Activated CD4-positive, alpha-beta T cell treated with anti-CD3 and anti-CD28 coated beads, Interleukin-2, Interleukin-4, amounts not matched to agents 100 ng/mL and 50 ng/mL, durations not matched to agents 16 hours and 8 hours (primary cell): ENCODE data around the gene MEF2C.
"Not testable (repeated sequence)": the region's sequence is repeated elsewhere in the genome, so short reads cannot be mapped to it uniquely, and the experiment has no call there.

Source experiments
- DNase-seq: peaks from one replicate; pipeline ENCODE4 v3.0.0-alpha.2; 2020; ENCODE audit warnings: low spot score

MEF2C gene

DNA sequence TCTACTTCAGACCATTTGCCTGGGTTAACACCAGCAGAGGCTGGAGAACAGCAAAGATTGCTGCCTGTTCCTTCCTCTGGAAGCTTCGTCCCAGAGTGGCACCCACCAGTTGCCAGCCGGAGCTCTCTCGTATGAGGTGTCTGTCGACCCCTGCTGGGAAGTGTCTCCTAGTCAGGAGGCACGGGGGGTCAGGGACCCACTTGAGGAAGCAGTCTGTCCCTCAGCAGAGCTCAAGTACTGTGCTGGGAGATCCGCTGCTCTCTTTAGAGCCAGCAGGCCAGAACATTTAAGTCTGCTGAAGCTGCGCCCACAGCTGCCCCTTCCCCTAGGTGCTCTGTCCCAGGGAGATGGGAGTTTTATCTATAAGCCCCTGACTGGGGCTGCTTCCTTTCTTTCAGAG lies 84.1 kb downstream of the MEF2C start:
- DNase-seq = not testable (repeated sequence)

- not testable (repeated sequence) for DNase-seq
Observed at GRCh38 chr5:88793797-88794196, 89.2 kb downstream of the MEF2C start.

GRCh38 chr5:88792144-88792840 lies 90.7 kb downstream of the MEF2C start:
- DNase-seq = no peak

GRCh38 chr5:88787856-88788255 lies 95.1 kb downstream of the MEF2C start:
- no peak for DNase-seq

DNA sequence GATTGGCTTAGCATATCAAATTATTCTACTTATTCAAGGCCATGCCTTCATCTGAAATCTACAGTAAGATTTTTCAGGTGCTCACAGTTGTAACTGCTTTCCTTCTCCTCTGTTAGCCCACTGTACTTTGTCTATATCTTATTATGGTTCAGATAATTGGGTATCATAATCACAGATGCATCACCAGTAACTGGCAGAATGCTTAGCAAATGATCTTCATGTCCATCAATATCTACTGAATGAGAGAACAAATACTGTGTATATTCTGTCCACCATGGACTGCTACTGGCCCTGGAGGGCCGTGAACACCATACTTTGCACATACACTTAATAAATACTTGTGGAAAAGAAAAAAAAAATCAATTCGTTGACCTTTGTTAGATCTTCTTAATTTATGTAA lies 96.2 kb downstream of the MEF2C start:
- no peak for DNase-seq

DNA sequence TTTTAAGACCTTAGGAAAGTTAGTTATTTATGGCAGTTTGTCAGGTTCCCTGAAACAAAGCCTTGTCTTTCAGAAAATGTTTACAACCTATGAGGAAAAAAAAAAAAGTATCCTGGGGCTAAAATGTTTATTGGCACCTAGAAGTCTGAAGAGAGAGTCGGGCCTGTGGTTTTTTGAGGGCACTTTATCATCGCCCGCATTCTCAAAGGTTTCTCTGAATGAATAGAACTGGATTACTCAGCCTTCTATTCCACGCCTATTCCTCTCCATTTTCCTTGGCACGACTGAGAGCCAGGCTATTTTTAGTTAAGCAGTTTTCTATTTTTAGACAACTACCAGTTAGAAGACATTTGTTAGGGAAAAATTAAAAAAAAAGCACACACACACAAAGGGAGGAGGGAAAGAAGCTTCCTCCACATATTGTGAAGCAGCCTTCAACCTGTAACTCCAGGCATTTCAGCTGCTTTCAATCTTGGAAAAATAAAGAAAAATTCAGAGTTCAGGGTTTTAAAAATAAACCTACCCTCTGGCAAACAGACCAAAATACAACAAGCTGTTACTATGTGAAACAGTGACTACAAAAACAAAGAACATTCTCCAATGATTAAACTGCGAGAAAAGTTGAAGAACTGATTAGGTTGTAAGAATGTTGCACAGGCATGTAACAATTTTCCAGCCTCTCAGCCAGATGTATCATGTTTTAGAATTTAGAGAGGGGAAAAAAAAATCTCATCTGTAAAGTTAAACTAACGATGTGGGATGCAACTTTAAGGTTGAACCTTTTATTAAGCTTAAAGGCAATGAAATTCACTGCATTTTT lies 97.0 kb downstream of the MEF2C start:
- peak; percentile 41 for DNase-seq

DNA sequence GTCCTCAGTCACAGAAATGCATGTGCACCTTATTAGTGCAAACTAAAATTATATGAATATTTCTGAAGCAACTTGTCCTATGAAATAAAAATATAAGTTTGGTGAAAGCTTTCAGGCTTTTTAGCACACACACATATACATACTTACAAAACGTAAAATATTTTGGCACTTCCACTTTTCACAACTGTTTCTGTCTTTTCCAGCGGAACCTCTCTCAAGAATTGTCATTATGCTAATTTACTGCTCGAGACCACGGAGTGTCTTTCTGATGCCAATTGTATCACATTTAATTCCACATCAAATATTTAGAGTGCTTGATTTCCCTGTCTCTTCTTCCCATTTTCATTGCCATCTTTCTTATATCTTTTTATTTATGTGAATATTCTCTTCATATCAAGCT lies 100.4 kb downstream of the MEF2C start:
- no peak for DNase-seq

- no peak for DNase-seq
Observed at GRCh38 chr5:88780736-88781135, 102.2 kb downstream of the MEF2C start.

DNA sequence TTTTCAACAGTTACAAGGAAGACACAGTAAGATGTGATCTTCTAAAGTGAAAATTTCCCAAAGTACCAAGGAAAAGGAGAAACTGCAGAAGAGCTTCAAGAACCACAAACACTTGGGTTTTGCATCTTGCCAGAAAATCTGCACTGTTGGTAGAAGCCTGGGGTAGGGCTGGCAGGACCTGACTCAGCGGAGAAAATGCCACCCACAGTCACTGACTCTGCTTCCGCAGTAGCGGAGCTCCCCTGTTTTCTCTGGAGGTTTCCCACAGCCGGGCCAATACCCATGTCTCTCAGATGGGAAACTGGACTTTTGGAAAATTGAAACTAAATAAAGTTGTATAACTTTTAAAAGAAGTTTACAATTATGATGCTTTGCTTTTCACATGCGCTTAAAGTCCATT lies 104.2 kb downstream of the MEF2C start:
- no peak for DNase-seq

DNA sequence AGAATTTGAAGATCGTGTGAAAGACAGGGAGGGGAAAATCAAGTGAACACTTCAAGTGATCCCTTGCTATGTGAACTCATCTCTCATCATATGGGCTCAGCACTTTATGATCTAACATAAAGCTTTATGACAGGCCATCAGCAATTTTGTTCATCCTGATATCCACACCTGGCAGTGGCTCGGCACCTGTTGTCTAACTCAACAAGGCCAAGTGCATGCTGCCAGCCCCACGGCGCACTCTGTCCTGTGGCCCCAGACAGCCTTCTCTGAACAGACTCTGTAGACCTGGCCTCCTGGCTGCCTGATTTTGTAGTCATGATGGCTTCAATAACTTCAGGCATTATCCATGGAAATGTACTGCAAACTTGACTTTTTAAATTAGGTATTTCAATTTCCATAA lies 106.3 kb downstream of the MEF2C start:
- DNase-seq = no peak

GRCh38 chr5:88772831-88773230 lies 110.2 kb downstream of the MEF2C start:
- no peak for DNase-seq

DNA sequence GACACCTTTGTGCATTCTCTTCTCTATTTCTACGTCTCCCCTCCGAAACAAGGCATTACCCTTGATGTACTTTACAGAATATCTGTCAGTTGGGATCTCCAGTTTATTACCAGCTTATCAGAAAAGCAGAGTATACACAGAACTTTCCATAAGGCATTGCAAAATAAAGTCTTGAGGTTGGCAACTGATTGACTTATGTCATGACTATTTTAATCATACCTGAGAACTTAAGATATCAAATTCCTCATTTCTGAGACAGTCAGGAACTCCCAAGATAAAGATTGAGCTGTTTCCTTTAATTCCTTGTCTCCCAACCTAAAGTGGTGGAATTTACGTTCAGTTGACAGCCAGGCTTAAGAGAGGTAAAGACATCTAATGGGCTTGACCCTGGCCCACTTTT lies 110.9 kb downstream of the MEF2C start:
- DNase-seq = no peak

DNA sequence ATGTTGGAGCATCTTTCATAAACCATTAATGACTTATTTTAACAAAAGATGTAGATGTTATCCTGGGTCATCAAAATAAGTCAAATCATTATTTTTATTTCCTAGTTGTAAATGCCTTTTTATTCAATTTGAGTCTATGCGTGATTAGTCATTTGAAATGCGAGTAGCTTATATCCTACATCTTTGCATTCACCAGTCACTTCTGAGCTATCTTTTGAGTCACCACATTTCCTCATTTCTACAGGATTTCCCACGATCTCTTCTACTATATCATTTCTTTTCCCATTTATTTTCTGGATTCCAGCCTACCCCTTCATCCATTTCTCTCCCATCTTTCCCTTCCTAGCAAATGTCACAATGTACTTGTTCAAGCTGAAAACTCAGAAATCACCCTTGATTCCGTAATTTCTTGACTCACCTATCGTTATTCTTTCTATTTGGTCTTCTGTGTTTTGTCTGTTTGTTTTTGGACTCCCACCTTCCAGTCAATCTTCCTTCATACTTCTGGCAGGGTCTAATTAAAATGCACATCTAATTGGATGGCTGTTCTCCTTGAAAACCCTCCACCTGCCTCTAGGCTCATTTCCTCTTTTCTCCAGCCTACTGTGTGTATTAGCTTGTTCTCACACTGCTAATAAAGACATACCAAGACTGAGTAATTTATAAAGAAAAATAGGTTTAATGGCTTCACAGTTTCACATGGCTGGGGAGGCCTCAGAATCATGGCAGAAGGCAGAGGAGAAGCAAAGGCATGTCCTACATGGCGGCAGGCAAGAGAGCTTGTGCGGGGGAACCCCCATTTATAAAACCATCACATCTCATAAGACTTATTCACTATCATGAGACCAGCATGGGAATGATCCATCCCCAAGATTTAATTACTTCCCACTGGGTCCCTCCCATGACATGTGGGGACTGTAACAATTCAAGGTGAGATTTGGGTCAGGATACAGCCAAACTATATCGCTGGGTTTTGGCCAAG lies 112.4 kb downstream of the MEF2C start:
- no peak for DNase-seq

DNA sequence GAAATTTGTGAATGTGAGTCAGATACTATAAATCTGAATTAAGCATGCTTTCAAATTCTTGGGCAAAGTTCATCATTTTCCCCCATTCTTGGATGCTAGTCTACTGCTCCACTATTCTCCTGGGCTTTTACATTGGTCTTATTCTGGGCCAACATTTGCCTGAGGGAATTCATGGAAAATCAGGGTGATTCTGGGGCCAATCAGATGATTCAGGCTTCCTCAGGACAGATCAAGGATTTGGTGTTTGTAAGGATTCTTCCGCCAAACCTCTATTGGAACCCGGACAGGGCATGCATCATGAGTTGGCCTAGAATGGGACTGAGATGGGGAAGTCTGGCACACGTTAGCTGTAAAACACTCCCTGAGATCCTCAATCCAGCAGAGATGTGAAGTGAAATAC lies 113.8 kb downstream of the MEF2C start:
- no peak for DNase-seq

GRCh38 chr5:88768411-88768810 lies 114.6 kb downstream of the MEF2C start:
- DNase-seq = no peak

- no peak for DNase-seq
Observed at GRCh38 chr5:88765798-88766197, 117.2 kb downstream of the MEF2C start.

DNA sequence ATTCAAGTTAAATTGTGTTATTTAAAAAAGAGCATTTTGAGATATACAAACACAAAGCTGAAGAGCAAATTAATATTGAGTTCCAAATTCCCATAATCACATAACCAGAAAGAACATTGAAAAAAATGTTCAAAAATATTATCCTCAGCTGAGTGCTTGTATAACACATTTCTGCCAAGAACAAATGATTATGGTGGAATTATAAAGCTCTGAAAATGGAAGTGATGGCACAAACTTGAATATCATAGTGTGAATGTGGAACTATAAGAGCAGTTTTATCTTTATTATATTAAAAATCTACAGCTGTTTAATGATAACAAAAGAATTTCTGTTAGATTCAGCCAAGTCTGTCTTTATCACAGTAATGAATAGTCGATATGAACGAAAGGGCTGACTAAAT lies 117.8 kb downstream of the MEF2C start:
- DNase-seq = no peak

DNA sequence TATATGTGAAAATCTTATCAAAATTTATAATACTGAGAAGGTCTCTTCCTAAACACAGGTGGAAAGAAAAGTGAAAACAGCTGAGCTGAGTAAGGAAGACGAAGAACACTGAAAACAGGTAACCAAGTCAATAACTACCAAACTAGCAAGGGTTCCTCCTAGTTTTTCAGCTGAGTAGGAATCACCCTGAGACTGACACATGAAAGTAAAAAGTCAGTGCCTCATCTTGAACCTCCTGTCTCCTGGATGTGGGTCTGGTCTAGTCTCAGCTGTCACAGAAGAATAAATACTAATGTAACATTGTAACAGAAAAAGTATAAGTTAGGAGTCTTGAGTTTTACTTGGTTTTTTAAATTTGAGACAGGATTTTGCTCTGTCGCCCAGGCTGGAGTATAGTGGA lies 121.0 kb downstream of the MEF2C start:
- DNase-seq = no peak

- DNase-seq = no peak
Observed at GRCh38 chr5:88761269-88761850, 121.6 kb downstream of the MEF2C start.

GRCh38 chr5:88760527-88760926 lies 122.5 kb downstream of the MEF2C start:
- DNase-seq = no peak

DNA sequence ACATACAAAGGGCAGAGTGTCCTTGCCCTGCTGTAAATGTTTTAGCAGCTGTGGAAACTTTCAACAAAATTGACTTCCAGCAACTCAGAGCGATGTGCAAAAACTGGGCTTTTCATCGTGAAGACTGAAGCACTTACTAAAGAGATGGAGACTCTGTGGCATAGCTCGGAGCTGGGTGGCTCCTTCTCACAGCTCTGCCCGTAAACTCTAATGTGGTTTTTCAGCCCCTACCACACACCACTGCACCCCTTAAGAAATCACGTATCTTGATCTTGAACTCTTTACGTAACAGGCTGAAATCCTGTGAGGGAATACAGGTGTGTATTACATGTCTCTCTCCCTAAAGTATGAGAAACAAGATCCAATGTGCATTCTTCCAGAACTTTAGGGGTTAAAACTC lies 124.4 kb downstream of the MEF2C start:
- DNase-seq = no peak

- no peak for DNase-seq
Observed at GRCh38 chr5:88758184-88758583, 124.8 kb downstream of the MEF2C start.
